ENCODE measurements around the gene RABL6. TPM values are rescaled to one million over a fixed set of nuclear protein-coding genes. Genes with fewer than 3 reads are reported as not detected.

RABL6 gene
- total and polyA plus RNA-seq, 2 donors (not counting 1 experiment from before 2014, with no cell fraction given): 36.8 to 59.6 TPM

DNA sequence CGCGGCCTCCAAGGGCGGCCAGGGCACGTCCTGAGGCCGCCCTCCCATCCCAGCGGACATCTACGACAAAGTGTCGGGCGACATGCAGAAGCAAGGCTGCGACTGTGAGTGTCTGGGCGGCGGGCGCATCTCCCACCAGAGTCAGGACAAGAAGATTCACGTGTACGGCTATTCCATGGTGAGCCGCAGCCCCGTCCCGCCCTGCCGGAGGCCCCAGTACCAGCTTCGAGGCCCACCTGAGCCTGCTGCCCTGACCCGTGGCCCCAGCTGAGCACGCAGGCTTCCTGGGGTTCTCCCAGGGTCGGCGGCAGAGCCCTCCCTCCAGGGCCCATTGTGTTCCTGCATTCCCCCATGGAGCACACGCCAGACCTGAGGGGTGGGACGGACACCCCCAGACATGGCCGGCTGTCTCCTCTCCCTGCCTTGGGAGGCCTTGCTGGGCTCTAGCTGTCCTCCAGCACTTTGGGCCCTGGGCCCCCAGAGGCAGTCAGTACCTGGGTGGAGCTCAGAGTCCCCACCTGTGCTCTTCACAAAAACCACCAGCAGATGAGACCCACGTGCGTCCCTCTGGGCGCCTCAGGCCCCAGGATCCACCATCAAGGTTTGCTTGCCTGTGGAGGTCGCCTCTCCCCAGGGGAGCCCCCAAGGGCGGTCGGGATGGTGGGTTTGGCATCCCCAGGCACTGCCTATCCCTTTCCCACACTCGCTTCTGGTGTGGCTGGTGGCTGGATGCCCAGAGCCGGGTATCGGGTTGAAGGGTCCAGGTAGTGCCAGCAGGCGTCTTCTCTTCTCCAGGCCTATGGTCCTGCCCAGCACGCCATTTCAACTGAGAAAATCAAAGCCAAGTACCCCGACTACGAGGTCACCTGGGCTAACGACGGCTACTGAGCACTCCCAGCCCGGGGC, 42.5 kb downstream of the RABL6 start:
- H2AFZ ChIP-seq (ENCODE audit: low read length): no peak overlapping the region

DNA sequence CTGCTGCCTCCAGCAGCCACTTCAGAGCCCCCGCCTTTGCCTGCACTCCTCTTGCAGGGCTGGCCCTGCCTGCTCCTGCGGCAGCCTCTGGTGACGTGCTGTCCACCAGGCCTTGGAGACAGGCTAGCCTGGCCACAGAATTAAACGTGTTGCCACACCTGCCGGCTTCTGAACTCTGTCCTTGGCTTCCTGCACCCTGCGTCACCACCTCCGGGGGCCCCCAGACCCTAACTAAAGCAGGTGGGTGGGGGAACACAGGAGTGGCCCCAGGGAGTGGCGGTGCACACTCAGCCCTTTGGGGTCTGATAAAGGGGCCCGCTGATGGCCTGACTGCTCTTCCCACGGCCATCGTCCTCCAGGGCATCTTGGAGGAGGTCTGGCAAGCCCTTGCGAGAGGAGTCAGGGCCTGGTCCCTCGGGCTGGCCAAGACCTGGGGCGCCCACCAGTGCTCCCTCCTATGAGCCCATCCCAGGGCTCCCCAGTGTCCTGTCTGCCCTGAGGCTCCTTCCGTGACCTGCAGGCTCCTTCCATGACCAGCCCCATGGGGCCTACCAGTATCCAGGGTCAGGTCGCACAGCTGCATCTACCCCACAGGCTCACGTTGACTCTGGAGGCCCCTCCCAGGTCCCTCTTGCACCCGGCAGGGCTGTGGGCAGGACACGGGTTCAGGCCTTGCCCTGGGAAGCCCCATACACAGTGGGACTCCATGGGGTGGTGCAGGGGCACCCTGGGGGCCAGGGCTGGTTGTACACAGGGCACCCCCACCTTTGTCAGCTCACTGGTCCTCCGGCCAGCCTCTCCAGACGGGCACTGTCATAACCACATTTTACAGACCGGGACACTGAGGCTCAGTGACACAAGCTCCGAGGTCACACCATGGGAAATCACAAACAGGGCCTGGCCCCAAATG, 43.4 kb downstream of the RABL6 start:
- Histone ChIP-seq H3K36me3 (ENCODE audit: control insufficient read depth, insufficient read depth, low read length) (peaks cover 15% of the 10 kb centered on the region), H3K27ac (ENCODE audit: insufficient read depth, low read length) (no peak overlapping the region), H3K4me3 (replicated peaks in 1 of 4; ENCODE audit: control extremely low read depth in 1 of 4, insufficient read depth in 1 of 4, low read depth in 3 of 4, low read length in 4 of 4) (peak overlapping the region in 1 of 4 experiments; percentile 87), H3K9me3 (ENCODE audit: control insufficient read depth, insufficient read depth, low read depth, low read length) (no peaks in the 10 kb centered on the region), H3K9ac (ENCODE audit: insufficient read depth, low read length) (no peak overlapping the region), H3K79me2 (ENCODE audit: control insufficient read depth, insufficient read depth, low read length) (no peaks in the 10 kb centered on the region), H4K20me1 (ENCODE audit: control insufficient read depth, extremely low read depth, insufficient read depth, low read length) (no peaks in the 10 kb centered on the region), H3K27me3 (ENCODE audit: control insufficient read depth, insufficient read depth, low read length) (peaks cover 7% of the 10 kb centered on the region), H2AFZ (ENCODE audit: low read length) (no peak overlapping the region), H3K4me1 (ENCODE audit: control insufficient read depth, extremely low read depth, insufficient read depth, low read length) (peaks cover 3% of the 10 kb centered on the region), H3K4me2 (ENCODE audit: extremely low read depth, insufficient read depth, low read length) (no peak overlapping the region)
- DNase-seq (ENCODE audit: low read depth in 2 of 2): no peak
- TF ChIP-seq, protein P1, sequence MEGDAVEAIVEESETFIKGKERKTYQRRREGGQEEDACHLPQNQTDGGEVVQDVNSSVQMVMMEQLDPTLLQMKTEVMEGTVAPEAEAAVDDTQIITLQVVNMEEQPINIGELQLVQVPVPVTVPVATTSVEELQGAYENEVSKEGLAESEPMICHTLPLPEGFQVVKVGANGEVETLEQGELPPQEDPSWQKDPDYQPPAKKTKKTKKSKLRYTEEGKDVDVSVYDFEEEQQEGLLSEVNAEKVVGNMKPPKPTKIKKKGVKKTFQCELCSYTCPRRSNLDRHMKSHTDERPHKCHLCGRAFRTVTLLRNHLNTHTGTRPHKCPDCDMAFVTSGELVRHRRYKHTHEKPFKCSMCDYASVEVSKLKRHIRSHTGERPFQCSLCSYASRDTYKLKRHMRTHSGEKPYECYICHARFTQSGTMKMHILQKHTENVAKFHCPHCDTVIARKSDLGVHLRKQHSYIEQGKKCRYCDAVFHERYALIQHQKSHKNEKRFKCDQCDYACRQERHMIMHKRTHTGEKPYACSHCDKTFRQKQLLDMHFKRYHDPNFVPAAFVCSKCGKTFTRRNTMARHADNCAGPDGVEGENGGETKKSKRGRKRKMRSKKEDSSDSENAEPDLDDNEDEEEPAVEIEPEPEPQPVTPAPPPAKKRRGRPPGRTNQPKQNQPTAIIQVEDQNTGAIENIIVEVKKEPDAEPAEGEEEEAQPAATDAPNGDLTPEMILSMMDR (conservative IDR thresholded peaks at IDR 0.05 in 1 of 2, IDR thresholded peaks at IDR 0.05 in 1 of 2; ENCODE audit: low read depth in 1 of 2, low read length in 2 of 2): no peak
- no peak for TF ChIP-seq EZH2 (IDR thresholded peaks at IDR 0.05; ENCODE audit: low read length, missing control alignments)

More for the DNA sequence above, 42.5 kb downstream of the RABL6 start:
- peaks cover 3% of the 10 kb centered on the region for H3K4me1 ChIP-seq (ENCODE audit: control insufficient read depth, extremely low read depth, insufficient read depth, low read length)
- peaks cover 15% of the 10 kb centered on the region for H3K36me3 ChIP-seq (ENCODE audit: control insufficient read depth, insufficient read depth, low read length)
- no peaks in the 10 kb centered on the region for H4K20me1 ChIP-seq (ENCODE audit: control insufficient read depth, extremely low read depth, insufficient read depth, low read length)
- no peak for TF ChIP-seq EZH2 (IDR thresholded peaks at IDR 0.05; ENCODE audit: low read length, missing control alignments)
- TF ChIP-seq, protein P1 (conservative IDR thresholded peaks at IDR 0.05 in 1 of 2, IDR thresholded peaks at IDR 0.05 in 1 of 2; ENCODE audit: low read depth in 1 of 2, low read length in 2 of 2): no peak
- H3K27me3 ChIP-seq (ENCODE audit: control insufficient read depth, insufficient read depth, low read length): peaks cover 16% of the 10 kb centered on the region
- H3K4me3 ChIP-seq (replicated peaks in 1 of 4; ENCODE audit: control extremely low read depth in 1 of 4, insufficient read depth in 1 of 4, low read depth in 3 of 4, low read length in 4 of 4): peak overlapping the region; percentile 58 to 87 (median 77)
- H3K79me2 ChIP-seq (ENCODE audit: control insufficient read depth, insufficient read depth, low read length): no peaks in the 10 kb centered on the region
- no peak for DNase-seq (ENCODE audit: low read depth in 2 of 2)
- H3K27ac ChIP-seq (ENCODE audit: insufficient read depth, low read length): peak overlapping the region; percentile 43
- H3K4me2 ChIP-seq (ENCODE audit: extremely low read depth, insufficient read depth, low read length): peak overlapping the region; percentile 93
- no peaks in the 10 kb centered on the region for H3K9me3 ChIP-seq (ENCODE audit: control insufficient read depth, insufficient read depth, low read depth, low read length)
- H3K9ac ChIP-seq (ENCODE audit: insufficient read depth, low read length): peak overlapping the region; percentile 70
